Epithelial cell of proximal tubule (primary cell): ENCODE data around the gene LCOR. TPM values are rescaled to one million over a fixed set of nuclear protein-coding genes. Genes with fewer than 3 reads are reported as not detected.
"Not testable (repeated sequence)": the region's sequence is repeated elsewhere in the genome, so short reads cannot be mapped to it uniquely, and the experiment has no call there.

ENCODE experiments used
- DNase-seq: peaks from one replicate; pipeline ENCODE4 v3.0.0-alpha.2; 2011; ENCODE audit warnings: low read depth
- H3K4me3 ChIP-seq: 2 replicates; pipeline ENCODE4 v1.5.1; 2011; ENCODE audit warnings: low read depth, mild to moderate bottlenecking, low read length
- CTCF ChIP-seq: conservative IDR thresholded peaks from 2 replicates; pipeline ENCODE4 v1.5.1; 2012; ENCODE audit warnings: low read depth, mild to moderate bottlenecking, low read length
- total RNA-seq: library from RNA; depleted of rRNA; stranded (reverse); fragments of >200 nt; gene quantifications from 2 replicates; pipeline ENCODE4 v1.2.3, GENCODE V29; 2015

LCOR gene
- total RNA-seq, 1 donor from 2014 or later: 17.2 TPM

- no peak overlapping the region for H3K4me3 ChIP-seq
- DNase-seq: no peak
- TF ChIP-seq CTCF: no peak
Observed at GRCh38 chr10:97028126-97028831, 196.2 kb downstream of the LCOR start.

GRCh38 chr10:97028832-97029178 lies 196.7 kb downstream of the LCOR start:
- H3K4me3 ChIP-seq: no peak overlapping the region

GRCh38 chr10:97029271-97029670 lies 197.2 kb downstream of the LCOR start:
- H3K4me3 ChIP-seq: no peak overlapping the region
- no peak for TF ChIP-seq CTCF
- DNase-seq: no peak

More at GRCh38 chr10:97028832-97029178, 196.7 kb downstream of the LCOR start:
- no peak for DNase-seq
- no peak for TF ChIP-seq CTCF

- H3K4me3 ChIP-seq: no peak overlapping the region
Observed at GRCh38 chr10:97030894-97031293, 198.8 kb downstream of the LCOR start.

GRCh38 chr10:97031459-97031858 lies 199.4 kb downstream of the LCOR start:
- DNase-seq: no peak
- H3K4me3 ChIP-seq: no peak overlapping the region
- no peak for TF ChIP-seq CTCF

More at GRCh38 chr10:97030894-97031293, 198.8 kb downstream of the LCOR start:
- no peak for DNase-seq
- TF ChIP-seq CTCF: no peak

GRCh38 chr10:97032624-97033023 lies 200.5 kb downstream of the LCOR start:
- no peak for DNase-seq
- no peak for TF ChIP-seq CTCF
- no peak overlapping the region for H3K4me3 ChIP-seq

GRCh38 chr10:97033841-97034240 lies 201.7 kb downstream of the LCOR start:
- DNase-seq: not testable (repeated sequence)

More at GRCh38 chr10:97033841-97034240, 201.7 kb downstream of the LCOR start:
- H3K4me3 ChIP-seq: not testable (repeated sequence)
